Measurements from ENCODE around the gene TMEM108.

GRCh38 chr3:133117342-133117741 is 79.2 kb downstream of the TMEM108 start:
- no peak for TF ChIP-seq EZH2 (IDR thresholded peaks at IDR 0.05; ENCODE audit: low read length, missing control alignments)
- no peak for TF ChIP-seq CTCF (conservative IDR thresholded peaks at IDR 0.05 in 1 of 2, IDR thresholded peaks at IDR 0.05 in 1 of 2; ENCODE audit: low read depth in 1 of 2, low read length in 2 of 2)
